H1 (cell line): Measurements from ENCODE around the gene EPHA4.

Experiments used
- BACH1 ChIP-seq: IDR thresholded peaks from 2 replicates; pipeline ENCODE4 v1.6.1; 2012; ENCODE audit warnings: low read length, improper control_type of control experiment
- CHD2 ChIP-seq: IDR thresholded peaks from 2 replicates; pipeline ENCODE4 v1.6.1; 2012; ENCODE audit warnings: low read length, improper control_type of control experiment
- EZH2 ChIP-seq: fragments of 200-600 bp; sonication (generic); IDR thresholded peaks from 2 replicates; pipeline ENCODE4 v1.7.1; 2012; ENCODE audit warnings: low read depth, mild to moderate bottlenecking, moderate library complexity, low read length, inconsistent platforms; ENCODE audit not compliant: severe bottlenecking
- JUN ChIP-seq: IDR thresholded peaks from 2 replicates; pipeline ENCODE4 v1.6.1; 2011; ENCODE audit warnings: low read depth, mild to moderate bottlenecking, improper control_type of control experiment, low read length
- POLR2AphosphoS5 ChIP-seq: IDR thresholded peaks from 2 replicates; pipeline ENCODE4 v1.6.1; 2011; ENCODE audit warnings: low read depth, low read length
- RNF2 ChIP-seq: fragments of 200-900, 300-1000 bp; sonication (generic); IDR thresholded peaks from 2 replicates; pipeline ENCODE4 v1.7.1; 2016; ENCODE audit warnings: borderline replicate concordance, low read depth, mild to moderate bottlenecking, antibody characterized with exemption, low read length; ENCODE audit not compliant: poor library complexity, severe bottlenecking; ENCODE audit errors: missing control alignments
- SIN3A ChIP-seq, 2 experiments: IDR thresholded peaks in 1 of 2; conservative IDR thresholded peaks in 1 of 2; 2 replicates each; pipeline ENCODE4 v1.6.1; 2011 to 2012; ENCODE audit warnings: low read length in 2 of 2, improper control_type of control experiment in 1 of 2, low read depth in 1 of 2, mild to moderate bottlenecking in 1 of 2
- YY1 ChIP-seq: IDR thresholded peaks from 2 replicates; pipeline ENCODE4 v1.6.1; 2011; ENCODE audit warnings: low read depth, mild to moderate bottlenecking, low read length
- TF ChIP-seq, protein P1 (sequence below), 3 experiments: IDR thresholded peaks; 1 replicate in 2 of 3; 2 replicates in 1 of 3; pipeline versions ENCODE4 v1.5.1 to v1.6.1; 2011; ENCODE audit warnings: low read length in 3 of 3, mild to moderate bottlenecking in 3 of 3, inconsistent platforms in 2 of 3, low read depth in 1 of 3, moderate library complexity in 1 of 3; ENCODE audit not compliant: insufficient read depth in 1 of 3; ENCODE audit errors: control extremely low read depth in 1 of 3

DNA sequence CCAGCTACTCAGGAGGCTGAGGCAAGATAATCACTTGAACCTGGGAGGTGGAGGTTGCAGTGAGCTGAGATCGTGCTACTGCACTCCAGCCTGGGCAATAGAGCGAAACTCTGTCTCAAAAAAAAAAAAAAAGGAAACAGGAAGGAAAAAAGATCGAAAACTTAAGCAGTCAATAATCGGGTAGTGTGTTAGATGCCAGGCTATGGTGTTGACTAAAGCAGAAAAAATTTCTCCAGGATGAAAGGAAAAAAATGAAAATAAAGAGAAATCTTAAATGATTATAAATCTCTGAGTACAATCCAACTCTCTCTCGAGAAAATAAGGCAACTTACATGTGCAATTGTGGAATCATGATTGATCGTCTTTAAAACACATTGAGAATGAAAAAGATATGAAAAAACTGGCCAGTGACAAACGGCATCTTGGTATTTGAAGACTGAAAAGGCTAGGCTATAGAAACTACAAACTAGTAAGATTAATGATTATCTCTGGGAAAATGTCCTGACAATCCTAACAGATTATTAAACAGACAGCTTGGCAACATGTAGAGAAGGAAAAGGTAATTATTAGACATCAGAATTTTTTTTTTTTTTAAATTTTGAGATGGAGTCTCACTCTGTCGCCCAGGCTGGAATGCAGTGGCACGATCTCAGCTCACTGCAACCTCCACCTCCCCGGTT lies 16.3 kb upstream of the EPHA4 start:
- TF ChIP-seq, protein P1, sequence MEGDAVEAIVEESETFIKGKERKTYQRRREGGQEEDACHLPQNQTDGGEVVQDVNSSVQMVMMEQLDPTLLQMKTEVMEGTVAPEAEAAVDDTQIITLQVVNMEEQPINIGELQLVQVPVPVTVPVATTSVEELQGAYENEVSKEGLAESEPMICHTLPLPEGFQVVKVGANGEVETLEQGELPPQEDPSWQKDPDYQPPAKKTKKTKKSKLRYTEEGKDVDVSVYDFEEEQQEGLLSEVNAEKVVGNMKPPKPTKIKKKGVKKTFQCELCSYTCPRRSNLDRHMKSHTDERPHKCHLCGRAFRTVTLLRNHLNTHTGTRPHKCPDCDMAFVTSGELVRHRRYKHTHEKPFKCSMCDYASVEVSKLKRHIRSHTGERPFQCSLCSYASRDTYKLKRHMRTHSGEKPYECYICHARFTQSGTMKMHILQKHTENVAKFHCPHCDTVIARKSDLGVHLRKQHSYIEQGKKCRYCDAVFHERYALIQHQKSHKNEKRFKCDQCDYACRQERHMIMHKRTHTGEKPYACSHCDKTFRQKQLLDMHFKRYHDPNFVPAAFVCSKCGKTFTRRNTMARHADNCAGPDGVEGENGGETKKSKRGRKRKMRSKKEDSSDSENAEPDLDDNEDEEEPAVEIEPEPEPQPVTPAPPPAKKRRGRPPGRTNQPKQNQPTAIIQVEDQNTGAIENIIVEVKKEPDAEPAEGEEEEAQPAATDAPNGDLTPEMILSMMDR (IDR thresholded peaks at IDR 0.05; ENCODE audit: control extremely low read depth in 1 of 3, insufficient read depth in 1 of 3, low read depth in 1 of 3, low read length in 3 of 3): no peak
- TF ChIP-seq POLR2AphosphoS5: no peak
- no peak for TF ChIP-seq RNF2
- no peak for TF ChIP-seq YY1
- no peak for TF ChIP-seq BACH1
- TF ChIP-seq SIN3A (conservative IDR thresholded peaks at IDR 0.05 in 1 of 2, IDR thresholded peaks at IDR 0.05 in 1 of 2; ENCODE audit: low read depth in 1 of 2, low read length in 2 of 2): no peak
- TF ChIP-seq EZH2: no peak
- no peak for TF ChIP-seq CHD2
- TF ChIP-seq JUN: no peak
